H9 (cell line): ENCODE results near the gene ROBO1. TPM values are rescaled to one million over a fixed set of nuclear protein-coding genes. Genes with fewer than 3 reads are reported as not detected.

Experiments used
- DNase-seq: peaks from one replicate; pipeline ENCODE4 v3.0.0-alpha.2; 2017
- H2AFZ ChIP-seq: one replicate; pipeline ENCODE4 v1.6.1; 2013; ENCODE audit warnings: mild to moderate bottlenecking, low read length, control low read depth, moderate library complexity
- H2AK5ac ChIP-seq: 2 replicates; pipeline ENCODE4 v1.6.1; 2013; ENCODE audit warnings: low read length, control low read depth, mixed read lengths; ENCODE audit not compliant: insufficient read length
- H2BK120ac ChIP-seq: one replicate; pipeline ENCODE4 v1.6.1; 2013; ENCODE audit warnings: low read depth, mild to moderate bottlenecking, low read length, control low read depth, inconsistent platforms; ENCODE audit not compliant: poor library complexity, severe bottlenecking
- H2BK12ac ChIP-seq: 2 replicates; pipeline ENCODE4 v1.6.1; 2013; ENCODE audit warnings: low read length, control low read depth, mixed read lengths, low read depth; ENCODE audit not compliant: insufficient read length
- H2BK15ac ChIP-seq: 2 replicates; pipeline ENCODE4 v1.6.1; 2013; ENCODE audit warnings: low read depth, low read length, control low read depth
- H2BK20ac ChIP-seq: one replicate; pipeline ENCODE4 v1.6.1; 2013; ENCODE audit warnings: low read depth, mild to moderate bottlenecking, low read length, control low read depth, inconsistent platforms; ENCODE audit not compliant: poor library complexity, severe bottlenecking
- H2BK5ac ChIP-seq: 2 replicates; pipeline ENCODE4 v1.6.1; 2013; ENCODE audit warnings: low read length, control low read depth, mixed read lengths; ENCODE audit not compliant: insufficient read length
- H3K14ac ChIP-seq: 2 replicates; pipeline ENCODE4 v1.6.1; 2013; ENCODE audit warnings: low read length, control low read depth; ENCODE audit not compliant: insufficient read depth
- H3K18ac ChIP-seq: 2 replicates; pipeline ENCODE4 v1.6.1; 2013; ENCODE audit warnings: low read depth, mild to moderate bottlenecking, mixed read lengths, low read length, control low read depth; ENCODE audit not compliant: insufficient read length
- H3K23ac ChIP-seq: 2 replicates; pipeline ENCODE4 v1.6.1; 2013; ENCODE audit warnings: low read length, control low read depth, mixed read lengths, low read depth; ENCODE audit not compliant: insufficient read length
- H3K23me2 ChIP-seq: 2 replicates; pipeline ENCODE4 v1.6.1; 2013; ENCODE audit warnings: low read depth, mild to moderate bottlenecking, mixed read lengths, low read length, control low read depth; ENCODE audit not compliant: insufficient read length, poor library complexity, severe bottlenecking
- H3K27ac ChIP-seq: 2 replicates; pipeline ENCODE4 v1.5.1; 2013; ENCODE audit warnings: low read length, control low read depth, mixed read lengths, low read depth; ENCODE audit not compliant: insufficient read length
- H3K27me3 ChIP-seq: 2 replicates; pipeline ENCODE4 v1.6.1; 2013; ENCODE audit warnings: low read length, control low read depth, inconsistent platforms; ENCODE audit not compliant: insufficient read depth
- H3K4ac ChIP-seq: 2 replicates; pipeline ENCODE4 v1.6.1; 2013; ENCODE audit warnings: low read depth, mild to moderate bottlenecking, control low read depth, inconsistent platforms, low read length, moderate library complexity
- H3K4me1 ChIP-seq: 2 replicates; pipeline ENCODE4 v1.6.1; 2013; ENCODE audit warnings: low read length, control low read depth, inconsistent platforms; ENCODE audit not compliant: insufficient read depth
- H3K4me2 ChIP-seq: 2 replicates; pipeline ENCODE4 v1.6.1; 2013; ENCODE audit warnings: low read length, control low read depth, mixed read lengths; ENCODE audit not compliant: insufficient read length, insufficient read depth
- H3K56ac ChIP-seq: 2 replicates; pipeline ENCODE4 v1.6.1; 2013; ENCODE audit warnings: low read depth, mild to moderate bottlenecking, mixed read lengths, low read length, control low read depth; ENCODE audit not compliant: insufficient read length
- H3K79me1 ChIP-seq: 2 replicates; pipeline ENCODE4 v1.6.1; 2013; ENCODE audit warnings: low read depth, mild to moderate bottlenecking, moderate library complexity, low read length, control low read depth, inconsistent platforms; ENCODE audit not compliant: insufficient read depth, poor library complexity, severe bottlenecking
- H3K79me2 ChIP-seq: 2 replicates; pipeline ENCODE4 v1.6.1; 2013; ENCODE audit warnings: low read length, control low read depth, inconsistent platforms; ENCODE audit not compliant: insufficient read depth
- H3K9ac ChIP-seq: 2 replicates; pipeline ENCODE4 v1.6.1; 2013; ENCODE audit warnings: low read length, control low read depth, mixed read lengths; ENCODE audit not compliant: insufficient read length; ENCODE audit errors: extremely low read depth
- H3K9me3 ChIP-seq: one replicate; pipeline ENCODE4 v1.6.1; 2013; ENCODE audit warnings: low read depth, low read length, inconsistent platforms; ENCODE audit not compliant: control insufficient read depth
- H3T11ph ChIP-seq: one replicate; pipeline ENCODE4 v1.6.1; 2013; ENCODE audit warnings: mild to moderate bottlenecking, low read length, control low read depth, inconsistent platforms
- H4K20me1 ChIP-seq: one replicate; pipeline ENCODE4 v1.6.1; 2013; ENCODE audit not compliant: control insufficient read depth, insufficient read length, insufficient read depth
- H4K5ac ChIP-seq: 2 replicates; pipeline ENCODE4 v1.6.1; 2013; ENCODE audit warnings: low read depth, mild to moderate bottlenecking, mixed read lengths, low read length, control low read depth; ENCODE audit not compliant: insufficient read length
- H4K8ac ChIP-seq: replicated peaks from 2 replicates; pipeline ENCODE4 v1.6.1; 2013; ENCODE audit warnings: low read length, control low read depth, mixed read lengths, low read depth; ENCODE audit not compliant: insufficient read length
- H4K91ac ChIP-seq: 2 replicates; pipeline ENCODE4 v1.6.1; 2013; ENCODE audit warnings: low read depth, mild to moderate bottlenecking, moderate library complexity, mixed read lengths, low read length, control low read depth; ENCODE audit not compliant: insufficient read length
- H3K27ac Mint-ChIP-seq, 3 experiments: 2 replicates in 2 of 3; 3 replicates in 1 of 3; pipeline ENCODE4 v1.8.0; 2020 to 2021; ENCODE audit warnings: mixed read lengths in 3 of 3, mild to moderate bottlenecking in 1 of 3, moderate library complexity in 1 of 3
- H3K27me3 Mint-ChIP-seq: 2 replicates; pipeline ENCODE4 v1.8.0; 2021; ENCODE audit warnings: low read depth, mild to moderate bottlenecking, moderate library complexity, mixed read lengths
- H3K36me3 Mint-ChIP-seq, 3 experiments: 2 replicates in 2 of 3; 3 replicates in 1 of 3; pipeline ENCODE4 v1.8.0; 2020 to 2021; ENCODE audit warnings: low read depth in 3 of 3, mixed read lengths in 3 of 3; ENCODE audit not compliant: insufficient read depth in 1 of 3
- H3K4me1 Mint-ChIP-seq, 2 experiments: 2 replicates each; pipeline ENCODE4 v1.8.0; 2020; ENCODE audit warnings: mixed read lengths in 2 of 2
- H3K4me3 Mint-ChIP-seq, 2 experiments: 2 replicates in 1 of 2; 3 replicates in 1 of 2; pipeline ENCODE4 v1.8.0; 2020 to 2021; ENCODE audit warnings: mild to moderate bottlenecking in 2 of 2, mixed read lengths in 2 of 2, moderate library complexity in 1 of 2
- H3K9me3 Mint-ChIP-seq, 2 experiments: 2 replicates in 1 of 2; 3 replicates in 1 of 2; pipeline ENCODE4 v1.8.0; 2020; ENCODE audit warnings: mild to moderate bottlenecking in 2 of 2, mixed read lengths in 2 of 2, moderate library complexity in 1 of 2
- CTCF ChIP-seq: fragments of 200-600 bp; sonication (generic); conservative IDR thresholded peaks from 3 replicates; pipeline ENCODE4 v1.8.0; 2021; ENCODE audit warnings: antibody characterized with exemption, mild to moderate bottlenecking
- WGBS: extraction: QIAGEN DNeasy Blood & Tissue Kit; methylation state at CpG from one replicate; pipeline ENCODE4 v1.1.7; 2013; ENCODE audit warnings: missing lambda C conversion rate, low lambda C conversion rate, mixed read lengths; ENCODE audit not compliant: insufficient read length; ENCODE audit errors: extremely low coverage; 5-methylcytosine and 5-hydroxymethylcytosine counted together
- total RNA-seq: library from RNA; stranded (reverse); gene quantifications from 2 replicates; pipeline ENCODE4 v1.2.1, GENCODE V29; 2021

The ROBO1 gene
- total RNA-seq, 1 experiment from 2014 or later, result 62.7 TPM

- no peak overlapping the region for H2BK15ac ChIP-seq
- Mint-ChIP-seq H3K4me1 (peaks cover 18 to 27% of the 10 kb centered on the region in 2 experiments), H3K36me3 (no peaks in the 10 kb centered on the region; a peak in 1 of 7 replicates), H3K27me3 (no peaks in the 10 kb centered on the region; the same call in 1 of the 2 replicates), H3K9me3 (no peaks in the 10 kb centered on the region; a peak in 1 of 5 replicates), H3K4me3 (no peak overlapping the region), H3K27ac (peak overlapping the region; percentile 99 to 100 (median 100))
- no peak overlapping the region for H4K8ac ChIP-seq
- no CpG with 5 or more reads among the region's 40 CpGs for WGBS
- no peak overlapping the region for H2BK12ac ChIP-seq
- H3K4ac ChIP-seq, result no peak overlapping the region
- H3K4me1 ChIP-seq, result peaks cover 4% of the 10 kb centered on the region; the same call in 1 of the 2 replicates
- DNase-seq, result peak; percentile 85
- peak overlapping the region; percentile 65 for H3K4me2 ChIP-seq
- no peaks in the 10 kb centered on the region for H3K9me3 ChIP-seq
- H3K27ac ChIP-seq, result peak overlapping the region; percentile 91
- H4K91ac ChIP-seq, result no peak overlapping the region
- H4K5ac ChIP-seq, result no peak overlapping the region
- H3T11ph ChIP-seq, result no peak overlapping the region
- no peak for TF ChIP-seq CTCF
- peak overlapping the region; percentile 96 for H3K9ac ChIP-seq
- H3K56ac ChIP-seq, result peak overlapping the region; percentile 78
- H2BK20ac ChIP-seq, result no peak overlapping the region
- no peaks in the 10 kb centered on the region for H3K27me3 ChIP-seq
- no peak overlapping the region for H2AK5ac ChIP-seq
- H2BK120ac ChIP-seq, result no peak overlapping the region
- peaks cover 11% of the 10 kb centered on the region for H3K23me2 ChIP-seq
- peak overlapping the region; percentile 91 for H2AFZ ChIP-seq
- H3K79me2 ChIP-seq, result peaks cover 12% of the 10 kb centered on the region; the same call in 1 of the 2 replicates
- H4K20me1 ChIP-seq, result no peaks in the 10 kb centered on the region
- H3K79me1 ChIP-seq, result no peaks in the 10 kb centered on the region
- peak overlapping the region; percentile 76 for H2BK5ac ChIP-seq
- H3K14ac ChIP-seq, result peak overlapping the region; percentile 93; the same call in 1 of the 2 replicates
- H3K23ac ChIP-seq, result no peak overlapping the region
- H3K18ac ChIP-seq, result peak overlapping the region; percentile 96
Observed at GRCh38 chr3:79019137-79019923, 748.5 kb downstream of the ROBO1 start.
